Stimulated activated CD8-positive, alpha-beta memory T cell treated with anti-CD3 and anti-CD28 coated beads, Interleukin-15, amount 100 ng/mL, for 24 hours (primary cell): ENCODE measurements around the gene TGFB1.
"Not testable (repeated sequence)": the region's sequence is repeated elsewhere in the genome, so short reads cannot be mapped to it uniquely, and the experiment has no call there.

Experiments used
- DNase-seq: peaks from one replicate; pipeline ENCODE4 v3.0.0-alpha.2; 2020; ENCODE audit warnings: low read depth

Gene TGFB1

DNA sequence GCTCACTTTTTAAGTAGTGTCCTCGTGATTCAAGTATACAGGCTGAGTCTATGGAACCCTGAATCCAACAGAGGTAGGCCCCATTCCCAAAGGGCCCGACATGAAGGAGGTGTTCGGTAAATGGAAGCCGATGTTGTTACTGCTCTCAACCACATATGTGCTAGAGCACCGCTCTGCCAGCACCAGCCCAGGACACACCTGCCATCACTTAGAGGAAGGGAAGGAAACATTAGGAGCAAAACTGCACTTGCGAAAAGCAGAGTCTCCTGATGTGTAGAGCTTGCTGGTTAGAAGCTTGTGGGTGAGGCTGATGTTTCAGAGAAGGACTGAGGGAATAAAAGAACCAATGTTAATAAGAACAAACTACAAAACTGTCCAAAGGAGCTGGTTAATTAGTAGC lies 53.2 kb downstream of the TGFB1 start:
- no peak for DNase-seq

DNA sequence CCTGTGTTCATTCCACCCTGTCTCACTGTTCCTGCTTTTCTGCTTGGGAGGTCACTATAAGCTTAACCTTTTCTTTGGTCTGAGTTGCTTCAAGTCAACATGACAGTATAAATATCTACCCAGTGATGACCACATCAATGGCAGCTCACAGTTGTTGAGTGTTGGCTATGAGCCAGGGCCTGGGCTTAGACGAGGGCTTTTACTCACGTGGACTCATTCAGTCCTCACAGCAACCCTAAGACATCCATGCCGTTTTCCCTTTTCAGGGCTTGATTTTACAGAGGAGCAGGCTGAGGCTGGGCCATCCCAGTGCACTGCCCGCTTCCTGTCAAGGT lies 54.0 kb downstream of the TGFB1 start:
- DNase-seq = no peak

DNA sequence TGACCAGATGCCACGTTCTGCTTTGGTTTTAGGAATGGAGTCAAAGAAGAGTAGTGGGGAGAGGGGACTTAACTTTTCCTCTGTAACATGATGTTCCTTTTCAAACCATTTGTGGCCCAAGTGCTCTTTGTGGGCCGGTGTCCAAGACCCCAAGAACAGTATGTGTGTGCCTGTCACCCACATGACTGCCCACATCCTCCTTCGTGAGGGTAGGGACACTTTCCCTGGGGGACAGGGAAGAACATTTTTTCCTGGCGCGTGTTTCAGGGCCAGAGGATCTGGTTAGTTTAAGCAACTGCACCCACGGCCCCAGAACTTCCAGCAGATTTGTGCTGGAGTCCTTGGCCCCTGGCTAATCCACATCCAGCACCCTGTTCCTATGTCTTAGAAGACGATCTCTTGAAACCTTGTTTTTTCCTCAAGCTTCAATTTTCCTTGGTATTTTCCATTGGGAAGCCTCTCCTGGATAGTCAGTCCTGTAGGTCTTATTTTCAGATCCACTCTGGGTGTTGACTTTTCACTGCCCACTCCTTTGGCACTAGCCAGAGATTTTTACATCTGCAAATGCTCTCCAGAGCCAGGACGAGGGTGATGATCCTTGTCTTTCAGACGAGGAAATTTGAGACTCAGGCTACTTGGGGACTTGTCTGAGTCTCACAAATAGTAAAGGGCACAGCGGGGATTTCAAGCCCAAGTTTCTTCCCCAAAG lies 54.5 kb downstream of the TGFB1 start:
- no peak for DNase-seq

DNA sequence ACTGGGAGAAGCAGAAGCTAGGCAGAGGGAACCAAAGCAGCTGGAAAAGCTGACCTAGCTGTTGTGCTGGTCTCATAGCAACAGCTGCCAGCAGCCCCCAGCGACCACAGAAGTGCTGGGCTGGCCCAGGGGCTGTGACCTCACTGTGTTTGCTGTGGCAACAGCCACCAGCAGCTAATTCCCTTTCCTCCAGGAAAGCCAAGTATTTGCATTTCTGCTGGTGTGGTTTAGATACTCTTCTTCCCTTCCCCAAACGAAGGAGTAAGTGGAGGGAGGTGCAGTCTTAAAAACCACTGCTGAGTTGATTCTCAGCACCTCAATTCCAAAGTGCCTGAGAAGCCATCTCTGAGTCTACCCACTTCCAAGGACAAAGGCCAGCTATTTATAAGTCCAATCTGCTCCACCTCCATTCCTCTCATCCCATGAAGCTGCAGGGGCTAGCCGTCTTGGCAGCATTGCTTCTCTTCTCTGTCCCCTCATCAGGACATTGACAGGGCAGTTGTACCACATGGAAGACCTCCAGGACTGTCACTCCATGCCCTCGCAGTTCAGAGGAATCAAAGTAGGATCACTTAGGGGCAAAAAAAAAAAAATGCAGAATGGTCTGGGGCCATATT lies 55.3 kb downstream of the TGFB1 start:
- DNase-seq = no peak

DNA sequence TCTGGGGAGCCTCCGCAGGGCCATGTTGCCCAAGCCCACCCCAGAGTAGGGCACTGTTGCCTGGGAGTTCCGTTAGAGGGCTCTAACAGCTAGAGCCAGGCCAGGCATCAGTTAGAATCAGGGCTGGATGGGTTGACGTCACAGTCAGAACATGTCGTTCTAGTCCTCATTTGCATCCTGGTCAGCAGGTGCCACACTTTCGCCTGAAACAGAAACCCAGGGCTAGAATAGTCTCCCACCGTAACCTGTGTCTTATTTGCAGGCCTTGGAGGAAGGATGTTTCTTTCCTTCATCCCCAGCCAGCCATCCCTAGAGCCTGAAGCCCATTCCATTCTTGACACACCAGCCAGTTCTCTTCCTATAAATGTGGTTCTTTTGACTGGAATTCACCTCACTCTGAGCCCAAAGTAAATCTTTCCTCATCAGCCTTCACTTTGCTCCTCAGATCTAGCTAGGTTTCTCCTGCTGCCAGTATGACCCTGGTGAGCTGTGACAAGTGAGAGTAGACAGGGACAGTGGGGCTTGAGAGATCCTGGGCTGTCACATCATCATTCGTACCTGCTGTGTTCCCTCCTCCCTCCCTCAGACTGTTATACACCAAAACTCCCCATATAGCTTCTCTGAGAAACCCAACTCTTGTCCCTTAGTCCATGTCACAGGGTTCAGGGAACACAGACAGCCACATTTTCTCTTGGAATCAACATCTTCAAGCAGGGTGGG lies 55.9 kb downstream of the TGFB1 start:
- DNase-seq = no peak

DNA sequence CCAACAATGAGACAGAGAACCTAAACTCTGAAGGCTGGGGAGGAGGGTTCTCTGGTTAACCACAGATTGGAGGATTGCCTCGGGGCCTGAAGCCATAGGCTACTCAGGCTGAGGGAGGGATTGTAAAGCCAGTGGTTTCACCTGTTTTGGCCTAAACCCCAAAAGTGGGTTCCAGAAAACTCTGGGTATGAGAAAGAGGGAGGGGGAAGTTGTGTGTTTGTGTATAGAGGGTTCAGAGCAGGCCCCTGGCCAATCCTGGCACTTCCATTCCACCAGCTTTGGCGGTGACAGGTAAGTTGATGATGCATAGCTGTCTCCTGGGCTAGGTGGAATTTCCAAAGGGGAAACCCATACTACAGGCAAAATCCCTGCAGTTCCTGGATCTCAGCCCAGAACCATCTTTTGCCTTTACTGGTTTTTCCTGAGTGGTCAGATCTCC lies 57.3 kb downstream of the TGFB1 start:
- DNase-seq = no peak

DNA sequence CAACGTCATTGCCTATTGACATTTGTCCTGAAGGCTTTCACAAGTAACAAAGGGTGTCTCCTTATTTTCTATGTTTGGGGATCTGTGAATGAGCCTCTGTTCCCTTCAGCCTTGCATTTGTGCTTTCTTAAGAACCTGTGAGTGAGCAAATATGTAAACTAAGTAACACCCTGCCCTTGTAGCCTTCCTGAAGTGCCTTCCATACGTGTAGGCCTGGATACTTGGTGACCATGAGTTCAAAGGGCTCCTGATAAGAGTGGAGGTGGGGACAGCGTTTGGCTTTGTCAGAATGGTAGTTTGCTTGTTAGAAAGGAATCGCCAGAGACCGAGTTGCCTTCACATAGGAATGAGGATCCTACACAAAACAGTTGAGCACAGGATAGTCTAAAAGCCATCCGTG lies 58.2 kb downstream of the TGFB1 start:
- no peak for DNase-seq

DNA sequence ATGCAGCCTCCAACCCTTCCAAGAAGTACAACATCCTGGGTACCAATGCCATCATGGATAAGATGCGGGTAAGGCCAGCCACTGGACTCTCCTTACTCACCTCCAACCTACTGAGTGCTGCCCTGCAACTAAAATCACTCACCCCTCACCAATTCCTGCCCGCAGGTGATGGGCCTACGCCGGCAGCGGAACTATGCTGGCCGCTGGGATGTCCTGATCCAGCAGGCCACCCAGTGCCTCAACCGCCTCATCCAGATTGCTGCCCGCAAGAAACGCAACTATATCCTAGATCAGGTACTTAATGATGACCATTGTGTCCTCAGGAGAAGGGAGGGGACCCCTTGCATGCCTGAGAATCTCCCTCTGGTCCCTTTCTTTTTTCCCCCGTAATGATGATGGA lies 59.3 kb downstream of the TGFB1 start:
- no peak for DNase-seq

DNA sequence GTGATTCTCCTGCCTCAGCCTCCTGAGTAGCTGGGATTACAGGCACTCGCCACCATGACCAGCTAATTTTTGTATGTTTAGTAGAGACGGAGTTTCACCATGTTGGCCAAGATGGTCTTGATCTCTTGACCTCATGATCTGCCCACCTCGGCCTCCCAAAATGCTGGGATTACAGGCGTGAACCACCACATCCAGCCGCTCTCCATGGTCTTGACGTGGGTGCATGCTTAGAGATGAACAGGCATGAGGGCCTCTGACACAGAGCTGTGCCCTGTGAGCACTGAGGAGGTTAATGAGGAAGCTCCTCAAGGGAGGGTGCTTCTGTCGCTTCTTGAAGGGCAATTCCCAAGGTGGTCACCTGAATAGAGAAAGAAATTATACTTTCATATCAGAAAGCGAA lies 63.9 kb downstream of the TGFB1 start:
- DNase-seq = not testable (repeated sequence)

DNA sequence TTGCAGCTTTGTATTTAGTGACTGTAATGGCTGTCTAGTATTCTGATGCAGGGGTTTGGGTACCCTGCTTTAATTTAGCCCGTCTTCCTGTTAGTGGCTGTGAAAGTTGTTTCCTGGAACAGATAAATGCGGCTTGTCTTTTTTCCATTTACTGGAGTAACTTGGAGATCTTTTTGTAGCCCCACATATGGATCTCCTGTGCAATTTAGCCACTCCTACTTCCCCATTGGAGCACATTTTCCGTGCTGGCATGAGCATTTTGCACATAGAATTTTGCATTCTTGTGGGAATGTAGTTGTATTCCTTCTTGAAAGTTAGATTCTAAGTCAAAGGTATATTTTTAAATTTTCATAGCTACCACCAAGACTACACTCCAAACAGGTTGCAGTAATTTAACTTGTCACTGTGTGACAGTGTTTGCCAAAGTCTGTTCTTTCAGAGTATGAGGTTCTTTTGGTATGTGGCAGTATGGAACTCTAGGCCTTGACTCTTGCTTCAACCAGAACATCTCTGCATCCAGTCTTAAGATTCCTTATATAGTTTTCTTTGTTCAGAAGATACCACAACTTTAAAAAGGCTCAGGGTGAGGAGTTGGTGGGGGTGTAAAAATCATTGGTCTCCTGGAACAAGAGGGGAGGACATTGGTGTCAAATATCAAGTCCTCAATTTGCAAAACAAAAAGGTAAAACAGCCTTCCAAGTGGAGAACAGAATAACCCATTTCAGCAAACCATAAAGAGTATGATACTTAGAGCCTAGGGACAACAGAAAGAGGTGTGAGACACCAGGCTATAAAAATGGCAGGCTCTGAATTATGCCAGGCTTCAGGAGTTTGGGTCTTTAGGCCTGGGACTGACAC lies 64.8 kb downstream of the TGFB1 start:
- no peak for DNase-seq
